Coronary artery (tissue), 2 donors: ENCODE results near the gene BCAR3.

Experiments used
- DNase-seq: peaks from one replicate; pipeline ENCODE4 v3.0.0-alpha.2; 2017; ENCODE audit warnings: low spot score
- H3K27ac ChIP-seq, 2 donors: fragments of 200-600 bp; sonication (generic); one replicate each; pipeline ENCODE4 v1.5.1; 2016 to 2019
- H3K4me3 ChIP-seq: fragments of 200-600 bp; sonication (generic); 2 replicates; pipeline ENCODE4 v1.5.1; 2016; ENCODE audit warnings: mild to moderate bottlenecking, moderate library complexity
- CTCF ChIP-seq: fragments of 200-600 bp; sonication (generic); IDR thresholded peaks from one replicate; pipeline ENCODE4 v1.5.1; 2019; ENCODE audit warnings: antibody characterized with exemption

BCAR3 gene

GRCh38 chr1:93689521-93690223, 8.0 kb upstream of the BCAR3 start:
- no peak overlapping the region for H3K27ac ChIP-seq
- TF ChIP-seq CTCF, result no peak
- H3K4me3 ChIP-seq, result no peak overlapping the region
- no peak for DNase-seq

GRCh38 chr1:93687542-93687941, 5.9 kb upstream of the BCAR3 start:
- no peak for DNase-seq
- no peak for TF ChIP-seq CTCF
- no peak overlapping the region for H3K4me3 ChIP-seq

GRCh38 chr1:93686504-93687250, 5.0 kb upstream of the BCAR3 start:
- DNase-seq, result no peak
- Histone ChIP-seq H3K27ac (no peak overlapping the region), H3K4me3 (no peak overlapping the region)
- TF ChIP-seq CTCF, result no peak

More at GRCh38 chr1:93687542-93687941, 5.9 kb upstream of the BCAR3 start:
- H3K27ac ChIP-seq, result no peak overlapping the region

- Histone ChIP-seq H3K4me3 (no peak overlapping the region), H3K27ac (no peak overlapping the region)
- DNase-seq, result no peak
- TF ChIP-seq CTCF, result no peak
Measured at GRCh38 chr1:93685918-93686317, 4.3 kb upstream of the BCAR3 start.

GRCh38 chr1:93683234-93683633, 1.6 kb upstream of the BCAR3 start:
- Histone ChIP-seq H3K4me3 (no peak overlapping the region), H3K27ac (no peak overlapping the region)
- no peak for DNase-seq
- no peak for TF ChIP-seq CTCF

GRCh38 chr1:93681989-93682412, 364 bp upstream of the BCAR3 start:
- Histone ChIP-seq H3K27ac (peak overlapping the region; percentile 84 to 91), H3K4me3 (peak overlapping the region; percentile 81)
- no peak for TF ChIP-seq CTCF
- DNase-seq, result no peak
